HG03565 (cell line): ENCODE results near the gene CTU1.

ENCODE experiments used
- ATAC-seq: cut with Tn5 transposase; IDR thresholded peaks from one replicate; pipeline ENCODE4 v1.9.1; 2021; ENCODE audit warnings: mild to moderate bottlenecking, moderate library complexity; ENCODE audit not compliant: unreplicated experiment

Gene CTU1

DNA sequence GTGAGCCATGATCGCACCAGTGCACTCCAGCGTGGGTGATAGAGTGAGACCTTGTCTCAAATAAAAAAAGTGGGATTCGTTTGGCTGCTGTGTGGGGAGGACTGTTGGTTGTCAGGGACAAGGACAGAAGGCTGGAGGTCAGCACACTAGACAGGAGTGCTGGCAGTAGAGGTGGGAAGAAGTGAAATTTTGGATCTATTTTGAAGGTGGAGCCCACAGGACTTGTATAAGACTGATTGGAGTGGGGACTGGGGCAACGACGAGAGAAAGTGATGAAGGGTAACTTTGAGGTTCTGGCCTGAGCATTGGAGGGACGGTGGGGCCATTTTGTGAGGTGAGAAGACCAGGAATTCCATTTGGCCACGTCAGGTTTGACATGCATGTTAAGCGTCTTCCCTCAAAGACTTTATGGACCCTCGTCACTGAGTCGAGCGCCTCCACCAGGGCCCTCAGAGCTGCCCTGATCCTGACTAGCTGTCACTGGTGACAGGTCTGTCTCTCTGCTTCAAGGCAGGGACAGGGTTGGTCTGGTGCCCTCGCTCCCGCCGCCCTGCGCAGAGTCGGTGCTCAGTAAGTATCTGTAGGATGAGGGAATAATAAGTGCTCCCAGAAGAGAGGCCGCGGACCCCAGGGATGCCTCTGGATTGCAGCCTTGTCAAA is 673 bp downstream of the CTU1 start:
- ATAC-seq: no peak

DNA sequence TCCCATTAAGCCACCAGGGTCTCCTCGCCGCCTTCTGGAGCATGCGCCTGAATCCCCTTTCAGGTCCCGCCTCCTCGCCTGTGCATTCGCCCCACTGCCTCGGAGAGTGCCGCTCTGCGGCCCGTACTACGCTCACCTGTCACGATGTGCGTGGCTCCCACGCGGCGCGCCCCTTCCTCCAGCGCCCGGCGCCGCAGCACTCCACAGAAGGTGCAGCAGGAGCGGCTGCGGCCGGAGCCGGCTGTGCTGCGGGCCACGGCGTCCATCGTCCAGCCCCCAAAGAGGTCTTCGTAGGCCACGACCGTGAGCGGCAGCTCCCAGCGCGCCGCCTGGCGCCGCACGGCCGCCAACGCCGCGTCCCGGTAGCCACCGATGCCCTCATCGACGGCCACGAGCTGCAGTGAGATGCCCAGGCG is 4.3 kb downstream of the CTU1 start:
- no peak for ATAC-seq

DNA sequence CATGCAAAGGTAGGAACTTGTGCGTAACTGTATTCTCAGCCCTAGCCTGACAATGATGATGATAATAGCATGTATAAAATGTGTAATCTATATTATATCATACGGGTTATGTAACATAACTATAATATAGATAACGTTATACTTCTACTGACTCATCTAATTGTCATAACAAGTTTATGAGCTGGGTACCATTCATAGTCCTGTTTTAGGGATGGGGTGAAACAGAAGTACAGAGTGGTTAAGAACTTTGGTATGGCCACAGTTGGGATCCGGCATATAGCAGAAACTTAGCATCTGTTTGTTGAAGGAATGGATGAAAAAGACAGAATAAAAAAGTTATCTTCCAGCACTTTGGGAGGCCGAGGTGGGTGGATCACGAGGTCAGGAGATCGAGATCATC is 5.2 kb downstream of the CTU1 start:
- no peak for ATAC-seq

DNA sequence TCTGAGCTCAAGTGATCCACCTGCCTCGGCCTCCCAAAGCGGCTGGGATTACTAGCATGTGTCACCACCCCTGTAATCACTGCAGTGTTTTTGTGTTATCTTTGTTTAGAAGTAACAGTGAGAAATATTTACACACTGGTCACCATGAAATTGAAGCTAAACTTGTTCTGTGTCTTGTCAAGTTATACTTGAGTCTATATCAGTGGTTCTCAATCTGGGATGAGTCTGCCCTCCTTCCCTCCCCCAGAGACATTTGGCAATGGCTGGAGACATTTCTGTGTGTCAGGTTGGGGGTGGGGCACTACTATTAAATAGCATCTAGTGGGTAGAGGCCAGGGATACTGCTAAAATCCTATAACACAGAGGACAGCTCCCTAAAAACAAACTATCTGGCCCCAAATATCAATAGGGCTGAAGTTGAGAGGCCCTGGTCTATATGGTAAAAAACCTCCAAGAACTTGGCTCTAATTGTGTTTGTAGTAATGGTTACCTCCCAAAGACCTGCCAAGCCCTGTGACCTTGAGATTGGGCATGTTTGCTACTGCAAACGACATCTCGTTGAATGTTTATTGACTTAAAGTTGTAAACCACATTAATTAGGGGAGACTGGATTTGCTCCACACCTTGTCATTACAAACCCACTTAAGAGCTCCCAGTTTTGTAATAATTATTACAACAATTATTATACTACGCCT is 6.9 kb downstream of the CTU1 start:
- no peak for ATAC-seq

DNA sequence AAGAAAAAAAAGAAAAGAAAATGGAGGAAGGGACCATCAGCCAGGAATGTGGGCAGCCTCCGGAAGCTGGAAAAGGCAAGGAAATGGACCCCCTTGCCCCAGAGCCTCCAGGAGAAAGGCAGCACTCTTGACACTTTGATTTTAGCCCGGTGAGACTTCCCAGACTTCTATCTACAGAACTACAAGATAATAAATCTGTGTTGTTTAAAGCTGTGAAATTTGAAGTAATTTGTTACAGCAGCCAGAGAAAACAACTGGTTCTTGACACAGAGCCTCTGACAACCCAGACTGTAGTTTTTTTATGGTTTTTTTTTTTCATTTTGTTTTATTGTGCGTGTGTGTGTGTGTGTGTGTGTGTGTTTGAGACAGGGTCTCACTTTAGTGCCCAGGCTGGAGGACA is 7.6 kb downstream of the CTU1 start:
- ATAC-seq: no peak

DNA sequence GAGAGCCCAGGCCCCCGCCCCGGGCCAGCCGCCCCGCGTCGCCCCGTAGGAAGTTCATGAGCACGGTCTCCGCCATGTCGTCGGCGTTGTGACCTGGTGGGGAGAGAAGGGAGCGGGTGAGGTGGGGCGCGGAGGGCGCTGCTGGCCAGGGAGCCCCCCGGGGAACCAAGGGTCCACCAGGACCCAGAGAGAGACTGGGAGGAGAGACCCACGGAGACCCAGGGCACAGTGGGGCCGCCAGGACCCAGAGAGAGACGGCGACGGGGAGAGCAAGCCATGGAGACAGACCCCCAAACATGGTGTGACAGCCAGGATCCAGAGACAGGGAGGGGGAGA is 9.2 kb downstream of the CTU1 start:
- ATAC-seq: no peak

DNA sequence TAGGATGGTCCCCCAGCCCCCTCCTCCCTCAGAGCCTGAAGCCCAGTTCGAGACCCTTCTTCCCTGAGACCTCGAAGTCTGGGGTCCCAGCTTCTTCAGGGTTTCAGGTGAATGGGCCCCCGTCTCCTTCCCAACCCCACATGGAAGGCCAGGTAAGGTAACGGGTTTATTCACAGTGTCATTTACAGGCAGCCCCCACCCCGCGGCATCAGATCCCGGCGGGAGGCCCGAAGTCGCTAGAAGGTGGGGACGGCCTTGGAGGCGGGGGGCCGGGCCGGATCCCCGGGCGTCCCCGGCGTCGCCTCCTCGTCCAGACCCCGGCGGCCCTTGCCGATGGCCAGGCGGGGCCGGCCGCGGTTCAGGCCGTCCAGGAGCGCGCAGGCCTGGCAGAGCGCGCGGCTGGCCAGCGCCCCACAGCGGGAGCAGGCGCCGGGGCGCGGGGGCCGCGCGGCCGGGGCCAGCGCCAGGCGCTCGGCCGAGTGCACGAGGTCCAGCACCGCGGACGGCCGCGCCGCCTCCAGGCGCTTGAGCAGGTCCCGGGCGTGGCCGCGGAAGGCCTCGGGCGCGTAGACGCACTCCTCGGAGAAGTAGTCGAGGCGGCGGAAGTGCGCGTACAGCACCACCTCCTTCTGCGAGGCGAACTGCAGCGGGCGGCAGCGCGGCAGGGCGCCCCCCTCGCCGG is 9.7 kb downstream of the CTU1 start:
- no peak for ATAC-seq

DNA sequence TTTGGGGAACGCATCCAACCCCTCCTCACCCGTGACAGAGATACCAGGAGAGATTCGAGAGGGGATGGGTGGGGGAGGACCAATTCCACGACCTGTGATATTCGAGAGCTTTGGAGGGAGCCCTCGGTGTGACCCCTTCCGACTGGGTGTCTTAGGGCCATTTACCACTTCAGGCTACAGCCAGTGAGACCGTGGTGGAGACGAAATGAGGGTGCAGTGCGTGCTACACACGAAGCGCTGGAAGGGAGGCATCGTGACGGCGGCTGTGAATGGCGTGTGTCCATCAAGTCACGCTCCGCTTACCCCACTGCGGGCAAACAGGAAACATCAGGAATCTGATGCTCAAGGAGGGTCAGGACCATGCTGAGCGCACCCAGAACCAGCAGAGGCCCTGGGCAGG is 10.4 kb downstream of the CTU1 start:
- ATAC-seq: no peak

DNA sequence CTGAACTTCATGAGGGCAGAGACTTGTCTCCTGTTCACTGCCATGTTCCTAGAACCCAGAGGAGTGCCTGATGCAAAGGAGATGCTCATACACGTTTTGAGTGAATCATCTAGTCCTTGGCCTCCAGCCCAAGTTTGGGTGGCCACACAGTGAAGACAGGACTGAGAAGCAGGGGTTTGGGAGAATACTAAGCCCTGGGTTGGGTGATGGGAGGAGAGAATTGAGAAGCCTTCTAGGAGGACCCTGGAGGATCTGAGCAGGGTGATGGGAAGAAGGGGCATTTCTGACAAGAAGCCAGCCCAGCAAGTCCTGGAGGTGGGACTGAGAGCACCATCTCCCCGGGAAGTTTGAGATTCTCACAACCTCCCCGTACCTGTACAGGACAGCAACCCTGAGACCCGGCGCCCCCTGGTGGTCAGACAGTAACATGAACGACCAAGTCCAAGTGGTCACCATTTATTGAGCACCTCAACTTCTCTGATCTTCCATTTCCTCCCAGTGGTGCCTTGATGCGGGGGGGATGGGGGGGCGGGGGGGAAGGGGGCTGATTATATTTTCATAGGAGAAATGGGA is 11.0 kb downstream of the CTU1 start:
- ATAC-seq: no peak

DNA sequence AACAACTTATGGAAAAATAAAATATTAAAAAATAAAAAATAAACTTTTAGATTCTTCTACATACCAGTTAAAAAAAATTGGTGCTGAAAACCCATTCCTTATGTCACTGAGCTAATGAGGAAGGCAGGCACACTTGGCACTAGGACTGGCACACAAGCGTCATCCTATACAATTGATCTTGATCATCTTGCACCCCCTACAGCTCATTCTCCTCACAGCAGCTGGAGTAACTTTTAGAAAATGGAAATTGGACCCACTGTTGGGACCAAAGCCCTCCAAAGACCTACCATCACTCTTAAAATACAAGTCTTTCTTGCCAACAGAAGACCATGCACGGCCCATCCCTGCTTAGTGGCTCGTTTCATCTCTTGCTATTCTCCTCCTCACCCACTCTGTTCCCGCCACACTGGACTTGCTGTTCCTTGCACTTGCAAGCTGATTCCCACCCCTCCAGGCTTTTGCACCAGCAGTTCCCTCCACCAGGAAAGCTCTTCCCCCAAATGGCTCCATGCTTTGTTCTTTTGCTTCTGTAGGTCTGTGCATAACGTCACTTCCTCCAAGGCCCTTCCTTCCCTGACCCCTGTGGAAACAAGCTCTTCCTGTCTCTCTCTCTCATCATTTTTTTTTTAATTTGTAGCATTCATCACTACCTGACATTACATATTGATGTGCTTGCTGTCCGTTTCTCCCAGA is 11.6 kb downstream of the CTU1 start:
- ATAC-seq: no peak

DNA sequence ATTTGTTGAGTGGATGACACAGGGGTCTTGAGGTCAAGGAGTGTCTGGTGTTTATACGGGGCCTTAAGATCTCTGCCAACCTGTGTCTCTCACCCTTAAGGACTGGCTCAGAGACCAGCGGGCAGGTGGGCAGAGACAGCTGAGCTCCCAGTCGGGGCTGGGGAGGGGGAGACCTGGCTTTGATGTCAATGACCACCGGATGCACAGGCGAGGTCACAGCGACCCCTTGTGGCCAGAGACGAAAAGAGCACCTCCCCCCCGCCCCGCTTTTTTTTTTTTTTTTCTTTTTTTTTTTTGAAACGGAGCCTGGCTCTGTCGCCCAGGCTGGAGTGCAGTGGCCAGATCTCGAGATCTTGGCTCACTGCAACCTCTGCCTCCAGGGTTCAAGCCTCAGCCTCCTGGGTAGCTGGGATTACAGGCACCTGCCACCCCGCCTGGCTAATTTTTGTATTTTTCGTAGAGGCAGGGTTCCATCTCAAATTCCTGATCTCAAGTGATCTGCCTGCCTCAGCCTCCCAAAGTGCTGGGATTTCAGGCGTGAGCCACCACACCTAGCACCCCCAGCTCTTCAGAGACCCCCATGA is 13.4 kb downstream of the CTU1 start:
- no peak for ATAC-seq

DNA sequence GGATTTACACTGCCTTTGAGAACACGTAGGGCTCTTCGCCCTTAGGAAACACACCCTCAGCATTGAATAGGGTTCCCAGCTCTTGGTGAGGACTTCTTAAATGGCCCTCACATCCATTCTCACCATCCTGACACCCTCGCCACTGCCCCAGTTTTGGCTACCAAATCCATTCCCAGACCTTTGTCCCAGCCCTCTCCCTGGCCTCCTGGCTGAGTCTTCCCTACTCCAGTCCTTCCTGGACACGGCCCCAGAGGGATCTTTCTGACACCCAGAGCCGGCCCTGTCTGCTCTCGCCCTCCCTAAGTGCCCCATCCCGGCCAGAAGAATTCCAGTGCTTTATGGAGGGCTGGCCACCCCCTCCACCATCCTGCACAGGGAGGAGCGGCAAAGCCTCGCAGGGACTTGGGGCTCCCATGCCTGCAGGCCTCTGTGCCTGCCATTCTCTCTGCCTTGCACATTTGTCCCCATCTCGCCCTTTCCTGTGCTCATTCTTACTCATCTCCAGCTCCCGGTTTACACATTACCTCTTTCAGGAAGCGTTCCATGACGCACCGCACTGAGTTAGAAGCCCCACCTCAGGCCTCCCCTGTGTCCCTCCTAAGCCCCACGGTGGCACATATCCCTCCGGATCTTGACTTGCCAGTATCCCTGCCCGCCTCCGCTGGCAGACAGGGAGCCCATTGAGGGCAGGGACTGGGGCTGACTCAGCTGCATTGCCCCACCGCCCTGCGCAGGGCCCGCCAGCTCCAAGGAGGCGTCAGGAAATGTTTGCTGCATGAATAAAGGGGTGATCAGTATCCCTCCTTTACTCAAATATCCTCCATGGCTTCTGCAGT is 14.5 kb downstream of the CTU1 start:
- no peak for ATAC-seq

DNA sequence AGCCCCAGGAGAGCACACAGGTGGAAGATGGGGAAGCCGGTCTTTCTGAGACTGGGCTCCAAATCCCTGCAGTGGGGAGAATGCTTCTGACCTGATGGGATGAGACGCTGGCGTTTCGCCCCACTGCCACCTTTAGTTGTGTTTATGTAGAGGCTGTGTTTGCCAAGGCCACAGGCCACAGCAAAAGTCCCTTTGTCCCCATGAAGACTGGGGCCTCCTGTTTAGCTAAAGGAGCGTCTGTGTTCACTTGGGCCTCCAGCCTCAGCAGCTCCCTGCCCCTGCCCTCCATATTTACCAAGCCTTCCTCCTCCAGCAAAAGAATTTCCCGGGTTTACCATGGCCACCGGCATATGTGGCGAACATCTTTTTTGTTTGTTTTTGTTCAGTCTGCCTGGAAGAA is 15.1 kb downstream of the CTU1 start:
- ATAC-seq: no peak

DNA sequence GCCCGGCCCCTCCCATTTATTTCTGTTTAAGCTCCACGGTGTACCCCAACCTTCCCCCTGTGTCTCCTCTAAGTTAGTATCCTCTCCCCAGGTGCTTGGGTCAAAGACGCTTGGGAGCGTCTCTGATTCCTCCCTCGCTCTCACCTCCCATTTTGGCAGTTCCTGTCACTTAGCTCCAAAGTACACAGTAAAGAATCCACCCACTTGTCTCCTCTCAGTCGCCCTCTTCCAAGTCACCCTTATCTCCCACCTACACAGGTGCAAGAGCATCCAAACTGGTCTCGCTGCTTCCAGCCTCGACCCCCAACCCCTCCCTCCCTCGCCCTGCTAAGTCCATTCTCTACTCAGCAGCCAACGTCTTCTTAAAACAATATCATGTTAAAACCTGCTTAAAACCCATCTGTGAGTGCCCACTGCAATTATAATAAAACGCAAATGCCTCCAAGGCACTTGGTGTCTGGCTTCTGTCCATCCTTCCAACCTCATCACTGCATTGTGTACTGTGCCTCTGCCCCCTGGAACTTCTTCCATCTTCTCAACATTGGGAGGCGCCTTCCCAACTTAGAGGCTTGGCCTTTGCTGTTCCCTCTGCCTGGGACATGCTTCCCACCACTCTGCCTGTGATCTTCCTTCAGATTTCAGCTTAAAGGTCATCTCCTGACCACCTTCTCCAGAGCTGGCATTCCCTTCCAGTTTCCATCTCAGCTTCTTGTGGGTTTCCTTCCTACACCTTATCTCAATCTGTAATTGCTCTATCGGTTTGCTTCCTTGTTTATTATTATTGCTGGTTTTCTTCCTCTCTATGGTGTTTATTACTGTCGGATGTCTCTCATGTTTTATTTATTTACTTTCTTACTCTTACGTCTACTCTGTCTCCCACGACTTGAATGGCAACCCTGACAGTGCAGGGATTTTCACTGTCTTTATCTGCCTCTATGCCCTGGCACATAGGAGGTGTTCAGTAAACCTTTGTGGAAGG is 16.0 kb downstream of the CTU1 start:
- no peak for ATAC-seq

DNA sequence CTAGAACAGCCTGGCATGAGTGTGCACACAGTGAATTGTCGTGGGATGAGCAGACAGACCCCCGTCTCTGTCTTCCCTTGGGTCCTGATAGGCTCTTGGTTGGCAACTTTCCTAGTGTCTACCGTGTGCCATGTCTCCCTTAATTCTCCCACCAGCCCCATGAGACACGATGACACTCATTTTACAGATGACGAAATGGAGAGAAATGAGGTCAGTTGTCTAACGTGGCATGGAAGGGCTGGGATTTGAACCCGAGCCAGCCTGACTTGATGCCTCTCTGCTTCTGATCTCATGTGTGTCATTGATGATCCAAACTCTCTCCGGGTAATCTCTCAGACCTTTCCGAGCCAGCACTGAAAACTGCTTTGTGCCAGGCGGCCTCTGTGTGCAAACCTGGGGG is 17.1 kb downstream of the CTU1 start:
- no peak for ATAC-seq

DNA sequence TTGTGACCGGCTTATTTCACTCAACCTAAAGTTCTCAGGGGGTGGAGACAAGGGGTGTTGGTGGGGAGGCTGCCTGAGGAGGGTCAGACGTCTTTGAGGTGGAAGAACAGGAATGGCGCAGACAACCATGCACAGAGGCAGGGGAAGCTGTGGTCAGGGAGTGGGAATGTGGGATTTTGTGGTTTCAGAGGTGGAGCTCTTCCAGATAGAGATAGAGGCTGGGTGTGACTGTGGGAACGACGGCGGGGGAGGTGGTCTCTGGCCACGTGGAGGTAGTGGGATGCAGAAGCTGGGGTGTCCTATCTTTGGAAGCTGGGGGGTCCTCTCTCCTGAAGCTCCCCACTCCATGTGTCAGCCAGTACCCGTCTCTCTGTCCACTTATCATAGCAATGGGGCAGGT is 17.7 kb downstream of the CTU1 start:
- no peak for ATAC-seq

DNA sequence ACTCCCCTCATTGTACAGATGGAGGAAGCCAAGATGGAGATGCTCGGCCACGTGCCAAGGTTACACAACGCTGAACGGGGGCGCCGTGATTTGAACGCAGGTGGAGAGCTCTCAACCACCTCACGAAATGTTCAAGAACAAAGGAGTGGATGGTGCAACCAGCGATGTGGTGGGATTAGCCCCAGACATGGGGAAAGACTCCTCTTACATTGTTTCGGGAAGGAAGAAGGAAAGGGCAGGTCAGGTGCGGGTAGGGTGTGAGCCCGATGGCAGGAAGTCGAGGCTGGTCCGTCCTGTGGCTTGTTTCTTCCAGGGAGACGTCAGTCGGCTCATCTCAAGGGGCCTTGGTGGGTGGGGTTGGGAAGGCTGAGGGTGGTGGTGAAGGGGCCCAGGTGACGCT is 18.4 kb downstream of the CTU1 start:
- ATAC-seq: no peak

DNA sequence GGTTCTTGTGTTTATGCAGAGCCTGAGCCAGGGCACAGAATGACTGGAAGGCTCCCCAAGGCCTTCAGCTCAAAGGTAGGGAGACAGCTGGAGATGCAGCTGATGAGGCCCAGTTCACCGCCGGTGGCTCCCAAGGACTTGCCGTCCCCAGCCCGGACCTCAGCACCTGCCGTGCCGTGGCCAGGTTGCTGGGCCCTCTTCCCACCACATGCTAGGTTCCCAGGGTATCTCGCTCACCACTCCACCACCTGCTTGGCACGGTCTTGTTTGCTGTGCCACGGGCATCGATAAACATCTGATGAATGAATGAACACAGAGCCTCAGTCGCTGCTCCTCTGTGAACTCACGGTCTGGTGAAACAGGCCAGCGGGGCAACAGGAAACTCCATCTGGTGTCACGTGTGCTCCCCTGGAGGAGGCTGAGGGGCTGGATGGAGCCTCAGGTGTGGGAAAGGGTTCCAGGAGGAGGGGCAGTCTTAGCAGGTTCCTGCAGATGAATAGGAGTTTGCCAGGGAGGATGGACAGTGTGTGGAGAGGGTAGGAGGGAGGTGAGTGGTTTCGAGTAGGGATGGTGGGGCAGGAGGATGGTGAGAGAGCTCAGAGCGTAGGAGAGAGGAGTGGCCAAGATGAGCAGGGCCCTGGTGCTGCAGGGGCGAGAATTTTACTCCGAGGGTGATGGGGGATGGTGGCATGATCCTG is 21.9 kb downstream of the CTU1 start:
- no peak for ATAC-seq

DNA sequence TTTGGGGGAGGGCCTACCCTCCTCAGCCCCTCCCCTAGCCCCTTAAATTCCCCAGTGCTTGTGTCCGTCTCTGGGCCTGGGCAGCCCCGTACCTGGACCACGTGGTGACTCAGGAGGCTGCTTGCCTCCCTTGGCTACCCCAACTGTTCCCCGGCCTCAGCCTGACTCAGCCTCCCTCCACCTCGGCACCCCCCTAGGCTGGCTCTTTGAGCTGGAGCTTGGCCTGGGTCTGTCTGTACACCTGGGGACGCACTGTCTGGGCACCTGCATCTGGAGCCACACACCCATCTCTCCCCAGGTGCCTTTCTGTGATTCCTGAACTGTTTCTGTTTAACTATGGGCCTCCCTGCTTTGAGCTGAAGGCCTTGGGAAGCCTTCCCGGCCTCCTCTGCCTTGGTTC is 23.7 kb downstream of the CTU1 start:
- ATAC-seq: no peak
